Loucy (cell line): Measurements from ENCODE around the gene DPYSL4.
A peak's percentile ranks its signal among the peaks of the same experiment; 100 is the strongest.

Source experiments
- H2AFZ ChIP-seq: fragments of 200-600 bp; sonication (generic); 2 replicates; pipeline ENCODE4 v1.6.0; 2016; ENCODE audit warnings: antibody characterized with exemption, mild to moderate bottlenecking, low read length, moderate library complexity
- H3F3A ChIP-seq: fragments of 200-600 bp; 2 replicates; pipeline ENCODE4 v1.6.0; 2016; ENCODE audit warnings: antibody characterized with exemption, low read depth, mild to moderate bottlenecking
- H3K27me3 ChIP-seq: fragments of 200-600 bp; sonication (generic); 2 replicates; pipeline ENCODE4 v1.6.1; 2014; ENCODE audit warnings: low read length, mild to moderate bottlenecking; ENCODE audit not compliant: insufficient read depth, poor library complexity, severe bottlenecking
- H3K36me3 ChIP-seq: fragments of 200-600 bp; sonication (generic); 2 replicates; pipeline ENCODE4 v1.6.1; 2016; ENCODE audit warnings: low read length; ENCODE audit not compliant: insufficient read depth
- H3K4me1 ChIP-seq: fragments of 200-600 bp; sonication (generic); 2 replicates; pipeline ENCODE4 v1.5.1; 2014; ENCODE audit warnings: low read length, mild to moderate bottlenecking; ENCODE audit not compliant: insufficient read depth, poor library complexity, severe bottlenecking
- H3K4me2 ChIP-seq: fragments of 200-600 bp; sonication (generic); 2 replicates; pipeline ENCODE4 v1.6.0; 2014; ENCODE audit warnings: antibody characterized with exemption, low read length, low read depth, mild to moderate bottlenecking; ENCODE audit not compliant: poor library complexity, severe bottlenecking
- H3K4me3 ChIP-seq: fragments of 200-600 bp; sonication (generic); 2 replicates; pipeline ENCODE4 v1.5.1; 2014; ENCODE audit warnings: low read length, mild to moderate bottlenecking, mixed read lengths; ENCODE audit not compliant: poor library complexity, severe bottlenecking
- H3K79me2 ChIP-seq: fragments of 200-600 bp; sonication (generic); 2 replicates; pipeline ENCODE4 v1.6.1; 2014; ENCODE audit warnings: low read length; ENCODE audit not compliant: insufficient read depth
- H3K9ac ChIP-seq: fragments of 200-600 bp; sonication (generic); 2 replicates; pipeline ENCODE4 v1.6.0; 2014; ENCODE audit warnings: mild to moderate bottlenecking, low read depth, low read length, moderate library complexity; ENCODE audit not compliant: poor library complexity, severe bottlenecking
- H3K9me2 ChIP-seq: fragments of 200-600 bp; sonication (generic); replicated peaks from 2 replicates; pipeline ENCODE4 v1.6.1; 2016; ENCODE audit warnings: low read depth, low read length, mixed read lengths
- H3K9me3 ChIP-seq: fragments of 200-600 bp; sonication (generic); 2 replicates; pipeline ENCODE4 v1.6.1; 2014; ENCODE audit warnings: mild to moderate bottlenecking, antibody characterized with exemption, low read length, low read depth; ENCODE audit not compliant: insufficient read depth
- H4K20me1 ChIP-seq: fragments of 200-600 bp; sonication (generic); 2 replicates; pipeline ENCODE4 v1.6.0; 2014; ENCODE audit warnings: antibody characterized with exemption, low read length, mild to moderate bottlenecking; ENCODE audit not compliant: insufficient read depth, poor library complexity, severe bottlenecking
- CTCF ChIP-seq: fragments of 200-600 bp; sonication (generic); conservative IDR thresholded peaks from 2 replicates; pipeline ENCODE4 v1.5.1; 2014; ENCODE audit warnings: mild to moderate bottlenecking, antibody characterized with exemption, low read length
- EZH2phosphoT487 ChIP-seq: fragments of 200-600 bp; IDR thresholded peaks from 2 replicates; pipeline ENCODE4 v1.6.1; 2018; ENCODE audit warnings: antibody characterized with exemption, mild to moderate bottlenecking, moderate library complexity, borderline replicate concordance

The DPYSL4 gene

GRCh38 chr10:132141076-132141475, 45.7 kb upstream of the DPYSL4 start:
- Histone ChIP-seq H4K20me1 (no peaks in the 10 kb centered on the region), H3K4me1 (no peaks in the 10 kb centered on the region), H3K4me3 (no peak overlapping the region), H2AFZ (no peak overlapping the region), H3K27me3 (no peaks in the 10 kb centered on the region), H3F3A (no peaks in the 10 kb centered on the region), H3K79me2 (no peaks in the 10 kb centered on the region), H3K9ac (no peak overlapping the region), H3K9me3 (no peaks in the 10 kb centered on the region), H3K9me2 (no peaks in the 10 kb centered on the region), H3K36me3 (no peaks in the 10 kb centered on the region), H3K4me2 (no peak overlapping the region)
- TF ChIP-seq EZH2phosphoT487, result no peak
- TF ChIP-seq CTCF, result no peak

GRCh38 chr10:132141526-132142395, 45.0 kb upstream of the DPYSL4 start:
- no peak overlapping the region for H3K4me2 ChIP-seq
- H4K20me1 ChIP-seq, result no peaks in the 10 kb centered on the region

GRCh38 chr10:132142396-132143161, 44.2 kb upstream of the DPYSL4 start:
- Histone ChIP-seq H3K9me3 (no peaks in the 10 kb centered on the region), H3K4me1 (no peaks in the 10 kb centered on the region), H3K9ac (no peak overlapping the region), H3K4me3 (no peak overlapping the region), H3K27me3 (no peaks in the 10 kb centered on the region), H3K9me2 (no peaks in the 10 kb centered on the region), H3F3A (no peaks in the 10 kb centered on the region), H3K4me2 (no peak overlapping the region), H4K20me1 (no peaks in the 10 kb centered on the region), H3K79me2 (no peaks in the 10 kb centered on the region), H3K36me3 (no peaks in the 10 kb centered on the region), H2AFZ (no peak overlapping the region)
- TF ChIP-seq EZH2phosphoT487, result no peak
- peak; percentile 71 for TF ChIP-seq CTCF

More at GRCh38 chr10:132141526-132142395, 45.0 kb upstream of the DPYSL4 start:
- Histone ChIP-seq H3K27me3 (no peaks in the 10 kb centered on the region), H3K79me2 (no peaks in the 10 kb centered on the region), H3K4me1 (no peaks in the 10 kb centered on the region), H3K4me3 (no peak overlapping the region), H3F3A (no peaks in the 10 kb centered on the region), H3K36me3 (no peaks in the 10 kb centered on the region), H3K9ac (no peak overlapping the region), H2AFZ (no peak overlapping the region), H3K9me3 (no peaks in the 10 kb centered on the region), H3K9me2 (no peaks in the 10 kb centered on the region)
- no peak for TF ChIP-seq CTCF
- TF ChIP-seq EZH2phosphoT487, result no peak
